Measurements from ENCODE around the gene ITPRIP. TPM values are rescaled to one million over a fixed set of nuclear protein-coding genes. Genes with fewer than 3 reads are reported as not detected.

The ITPRIP gene
- total RNA-seq, 1 experiment from 2014 or later = 22.5 TPM

DNA sequence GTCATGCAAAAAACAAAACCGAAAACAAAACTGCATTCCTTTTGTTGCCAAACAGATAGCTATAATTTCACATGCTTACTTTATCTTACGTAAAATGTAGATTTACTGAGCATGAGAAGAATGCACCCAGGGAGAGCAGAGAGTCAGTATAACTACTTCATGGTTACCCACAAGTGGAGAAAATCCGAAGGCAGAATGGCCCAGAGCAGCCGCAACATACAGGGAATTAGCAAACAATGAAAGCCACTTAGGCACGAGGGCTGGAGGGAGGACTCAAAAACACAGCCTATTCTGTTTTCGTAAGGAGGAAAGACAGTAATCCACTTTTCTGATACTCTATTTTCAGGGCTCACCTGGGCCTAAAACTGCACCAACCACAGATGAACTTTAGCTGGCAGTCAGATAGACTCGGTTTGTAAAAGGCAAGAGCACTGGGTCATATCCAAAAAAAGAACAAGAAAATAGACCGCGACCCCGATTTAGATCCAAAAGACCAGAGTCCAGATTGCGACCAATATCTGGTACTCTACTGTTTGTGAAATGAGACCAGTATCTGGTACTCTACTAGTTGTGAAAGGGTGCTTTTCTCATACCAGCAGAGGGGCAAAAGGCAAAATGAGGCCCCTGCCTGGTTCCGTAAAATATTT lies 1.3 kb downstream of the ITPRIP start:
- Histone ChIP-seq H3K4me2 (ENCODE audit: insufficient read depth, insufficient read length, low read length) (peak overlapping the region; percentile 78), H3K79me1 (ENCODE audit: insufficient read depth, low read depth, low read length, poor library complexity, severe bottlenecking) (no peaks in the 10 kb centered on the region), H2BK120ac (ENCODE audit: low read depth, low read length, poor library complexity, severe bottlenecking) (no peak overlapping the region), H2AK5ac (ENCODE audit: insufficient read length, low read length) (no peak overlapping the region), H4K20me1 (ENCODE audit: control insufficient read depth, insufficient read depth, insufficient read length) (peaks cover 3% of the 10 kb centered on the region), H2BK20ac (ENCODE audit: low read depth, low read length, poor library complexity, severe bottlenecking) (no peak overlapping the region), H3T11ph (ENCODE audit: low read length) (no peak overlapping the region), H3K9ac (ENCODE audit: extremely low read depth, insufficient read length, low read length) (peak overlapping the region; percentile 75), H3K23me2 (ENCODE audit: insufficient read length, low read depth, low read length, poor library complexity, severe bottlenecking) (peaks cover 12% of the 10 kb centered on the region), H4K5ac (ENCODE audit: insufficient read length, low read depth, low read length) (no peak overlapping the region), H3K4me1 (ENCODE audit: insufficient read depth, low read length) (peaks cover 14% of the 10 kb centered on the region; the same call in 1 of the 2 replicates), H3K14ac (ENCODE audit: insufficient read depth, low read length) (no peak overlapping the region; the same call in 1 of the 2 replicates), H2BK12ac (ENCODE audit: insufficient read length, low read depth, low read length) (no peak overlapping the region), H4K91ac (ENCODE audit: insufficient read length, low read depth, low read length) (no peak overlapping the region), H3K23ac (ENCODE audit: insufficient read length, low read depth, low read length) (no peak overlapping the region), H2AFZ (ENCODE audit: low read length) (no peak overlapping the region), H3K18ac (ENCODE audit: insufficient read length, low read depth, low read length) (no peak overlapping the region), H2BK15ac (ENCODE audit: low read depth, low read length) (no peak overlapping the region), H3K56ac (ENCODE audit: insufficient read length, low read depth, low read length) (no peak overlapping the region), H2BK5ac (ENCODE audit: insufficient read length, low read length) (no peak overlapping the region), H4K8ac (replicated peaks; ENCODE audit: insufficient read length, low read depth, low read length) (no peak overlapping the region), H3K27ac (ENCODE audit: insufficient read length, low read depth, low read length) (no peak overlapping the region), H3K79me2 (ENCODE audit: insufficient read depth, low read length) (peaks cover 19% of the 10 kb centered on the region; the same call in 1 of the 2 replicates), H3K9me3 (ENCODE audit: control insufficient read depth, low read depth, low read length) (no peaks in the 10 kb centered on the region), H3K4ac (ENCODE audit: low read depth, low read length) (no peak overlapping the region), H3K27me3 (ENCODE audit: insufficient read depth, low read length) (no peaks in the 10 kb centered on the region)
- Mint-ChIP-seq H3K36me3 (ENCODE audit: insufficient read depth in 1 of 3, low read depth in 3 of 3) (peaks cover 2 to 5% (median 3%) of the 10 kb centered on the region in 3 experiments; a peak in 3 of 7 replicates), H3K27me3 (ENCODE audit: low read depth) (peaks cover 3% of the 10 kb centered on the region; the same call in 1 of the 2 replicates), H3K4me1 (peaks cover 56 to 61% of the 10 kb centered on the region in 2 experiments), H3K9me3 (no peaks in the 10 kb centered on the region), H3K4me3 (peak overlapping the region; percentile 92 to 95), H3K27ac (peak overlapping the region in 1 of 3 experiments; percentile 94; a peak in 3 of 7 replicates)
- WGBS (ENCODE audit: extremely low coverage, insufficient read length, low lambda C conversion rate) = no CpG with 5 or more reads among the region's 12 CpGs
- no peak for DNase-seq
- TF ChIP-seq, protein P1, sequence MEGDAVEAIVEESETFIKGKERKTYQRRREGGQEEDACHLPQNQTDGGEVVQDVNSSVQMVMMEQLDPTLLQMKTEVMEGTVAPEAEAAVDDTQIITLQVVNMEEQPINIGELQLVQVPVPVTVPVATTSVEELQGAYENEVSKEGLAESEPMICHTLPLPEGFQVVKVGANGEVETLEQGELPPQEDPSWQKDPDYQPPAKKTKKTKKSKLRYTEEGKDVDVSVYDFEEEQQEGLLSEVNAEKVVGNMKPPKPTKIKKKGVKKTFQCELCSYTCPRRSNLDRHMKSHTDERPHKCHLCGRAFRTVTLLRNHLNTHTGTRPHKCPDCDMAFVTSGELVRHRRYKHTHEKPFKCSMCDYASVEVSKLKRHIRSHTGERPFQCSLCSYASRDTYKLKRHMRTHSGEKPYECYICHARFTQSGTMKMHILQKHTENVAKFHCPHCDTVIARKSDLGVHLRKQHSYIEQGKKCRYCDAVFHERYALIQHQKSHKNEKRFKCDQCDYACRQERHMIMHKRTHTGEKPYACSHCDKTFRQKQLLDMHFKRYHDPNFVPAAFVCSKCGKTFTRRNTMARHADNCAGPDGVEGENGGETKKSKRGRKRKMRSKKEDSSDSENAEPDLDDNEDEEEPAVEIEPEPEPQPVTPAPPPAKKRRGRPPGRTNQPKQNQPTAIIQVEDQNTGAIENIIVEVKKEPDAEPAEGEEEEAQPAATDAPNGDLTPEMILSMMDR (conservative IDR thresholded peaks at IDR 0.05) = no peak
